H9 (cell line): ENCODE measurements around the gene NPBWR2. TPM values are rescaled to one million over a fixed set of nuclear protein-coding genes. Genes with fewer than 3 reads are reported as not detected.
A peak's percentile ranks its signal among the peaks of the same experiment; 100 is the strongest.

Experiments used
- DNase-seq: peaks from one replicate; pipeline ENCODE4 v3.0.0-alpha.2; 2017
- H2AFZ ChIP-seq: one replicate; pipeline ENCODE4 v1.6.1; 2013; ENCODE audit warnings: mild to moderate bottlenecking, low read length, control low read depth, moderate library complexity
- H2AK5ac ChIP-seq: 2 replicates; pipeline ENCODE4 v1.6.1; 2013; ENCODE audit warnings: low read length, control low read depth, mixed read lengths; ENCODE audit not compliant: insufficient read length
- H2BK120ac ChIP-seq: one replicate; pipeline ENCODE4 v1.6.1; 2013; ENCODE audit warnings: low read depth, mild to moderate bottlenecking, low read length, control low read depth, inconsistent platforms; ENCODE audit not compliant: poor library complexity, severe bottlenecking
- H2BK12ac ChIP-seq: 2 replicates; pipeline ENCODE4 v1.6.1; 2013; ENCODE audit warnings: low read length, control low read depth, mixed read lengths, low read depth; ENCODE audit not compliant: insufficient read length
- H2BK15ac ChIP-seq: 2 replicates; pipeline ENCODE4 v1.6.1; 2013; ENCODE audit warnings: low read depth, low read length, control low read depth
- H2BK20ac ChIP-seq: one replicate; pipeline ENCODE4 v1.6.1; 2013; ENCODE audit warnings: low read depth, mild to moderate bottlenecking, low read length, control low read depth, inconsistent platforms; ENCODE audit not compliant: poor library complexity, severe bottlenecking
- H2BK5ac ChIP-seq: 2 replicates; pipeline ENCODE4 v1.6.1; 2013; ENCODE audit warnings: low read length, control low read depth, mixed read lengths; ENCODE audit not compliant: insufficient read length
- H3K14ac ChIP-seq: 2 replicates; pipeline ENCODE4 v1.6.1; 2013; ENCODE audit warnings: low read length, control low read depth; ENCODE audit not compliant: insufficient read depth
- H3K18ac ChIP-seq: 2 replicates; pipeline ENCODE4 v1.6.1; 2013; ENCODE audit warnings: low read depth, mild to moderate bottlenecking, mixed read lengths, low read length, control low read depth; ENCODE audit not compliant: insufficient read length
- H3K23ac ChIP-seq: 2 replicates; pipeline ENCODE4 v1.6.1; 2013; ENCODE audit warnings: low read length, control low read depth, mixed read lengths, low read depth; ENCODE audit not compliant: insufficient read length
- H3K23me2 ChIP-seq: 2 replicates; pipeline ENCODE4 v1.6.1; 2013; ENCODE audit warnings: low read depth, mild to moderate bottlenecking, mixed read lengths, low read length, control low read depth; ENCODE audit not compliant: insufficient read length, poor library complexity, severe bottlenecking
- H3K27ac ChIP-seq: 2 replicates; pipeline ENCODE4 v1.5.1; 2013; ENCODE audit warnings: low read length, control low read depth, mixed read lengths, low read depth; ENCODE audit not compliant: insufficient read length
- H3K27me3 ChIP-seq: 2 replicates; pipeline ENCODE4 v1.6.1; 2013; ENCODE audit warnings: low read length, control low read depth, inconsistent platforms; ENCODE audit not compliant: insufficient read depth
- H3K4ac ChIP-seq: 2 replicates; pipeline ENCODE4 v1.6.1; 2013; ENCODE audit warnings: low read depth, mild to moderate bottlenecking, control low read depth, inconsistent platforms, low read length, moderate library complexity
- H3K4me1 ChIP-seq: 2 replicates; pipeline ENCODE4 v1.6.1; 2013; ENCODE audit warnings: low read length, control low read depth, inconsistent platforms; ENCODE audit not compliant: insufficient read depth
- H3K4me2 ChIP-seq: 2 replicates; pipeline ENCODE4 v1.6.1; 2013; ENCODE audit warnings: low read length, control low read depth, mixed read lengths; ENCODE audit not compliant: insufficient read length, insufficient read depth
- H3K56ac ChIP-seq: 2 replicates; pipeline ENCODE4 v1.6.1; 2013; ENCODE audit warnings: low read depth, mild to moderate bottlenecking, mixed read lengths, low read length, control low read depth; ENCODE audit not compliant: insufficient read length
- H3K79me1 ChIP-seq: 2 replicates; pipeline ENCODE4 v1.6.1; 2013; ENCODE audit warnings: low read depth, mild to moderate bottlenecking, moderate library complexity, low read length, control low read depth, inconsistent platforms; ENCODE audit not compliant: insufficient read depth, poor library complexity, severe bottlenecking
- H3K79me2 ChIP-seq: 2 replicates; pipeline ENCODE4 v1.6.1; 2013; ENCODE audit warnings: low read length, control low read depth, inconsistent platforms; ENCODE audit not compliant: insufficient read depth
- H3K9ac ChIP-seq: 2 replicates; pipeline ENCODE4 v1.6.1; 2013; ENCODE audit warnings: low read length, control low read depth, mixed read lengths; ENCODE audit not compliant: insufficient read length; ENCODE audit errors: extremely low read depth
- H3K9me3 ChIP-seq: one replicate; pipeline ENCODE4 v1.6.1; 2013; ENCODE audit warnings: low read depth, low read length, inconsistent platforms; ENCODE audit not compliant: control insufficient read depth
- H3T11ph ChIP-seq: one replicate; pipeline ENCODE4 v1.6.1; 2013; ENCODE audit warnings: mild to moderate bottlenecking, low read length, control low read depth, inconsistent platforms
- H4K20me1 ChIP-seq: one replicate; pipeline ENCODE4 v1.6.1; 2013; ENCODE audit not compliant: control insufficient read depth, insufficient read length, insufficient read depth
- H4K5ac ChIP-seq: 2 replicates; pipeline ENCODE4 v1.6.1; 2013; ENCODE audit warnings: low read depth, mild to moderate bottlenecking, mixed read lengths, low read length, control low read depth; ENCODE audit not compliant: insufficient read length
- H4K8ac ChIP-seq: replicated peaks from 2 replicates; pipeline ENCODE4 v1.6.1; 2013; ENCODE audit warnings: low read length, control low read depth, mixed read lengths, low read depth; ENCODE audit not compliant: insufficient read length
- H4K91ac ChIP-seq: 2 replicates; pipeline ENCODE4 v1.6.1; 2013; ENCODE audit warnings: low read depth, mild to moderate bottlenecking, moderate library complexity, mixed read lengths, low read length, control low read depth; ENCODE audit not compliant: insufficient read length
- H3K27ac Mint-ChIP-seq, 3 experiments: 2 replicates in 2 of 3; 3 replicates in 1 of 3; pipeline ENCODE4 v1.8.0; 2020 to 2021; ENCODE audit warnings: mixed read lengths in 3 of 3, mild to moderate bottlenecking in 1 of 3, moderate library complexity in 1 of 3
- H3K27me3 Mint-ChIP-seq: 2 replicates; pipeline ENCODE4 v1.8.0; 2021; ENCODE audit warnings: low read depth, mild to moderate bottlenecking, moderate library complexity, mixed read lengths
- H3K36me3 Mint-ChIP-seq, 3 experiments: 2 replicates in 2 of 3; 3 replicates in 1 of 3; pipeline ENCODE4 v1.8.0; 2020 to 2021; ENCODE audit warnings: low read depth in 3 of 3, mixed read lengths in 3 of 3; ENCODE audit not compliant: insufficient read depth in 1 of 3
- H3K4me1 Mint-ChIP-seq, 2 experiments: 2 replicates each; pipeline ENCODE4 v1.8.0; 2020; ENCODE audit warnings: mixed read lengths in 2 of 2
- H3K4me3 Mint-ChIP-seq, 2 experiments: 2 replicates in 1 of 2; 3 replicates in 1 of 2; pipeline ENCODE4 v1.8.0; 2020 to 2021; ENCODE audit warnings: mild to moderate bottlenecking in 2 of 2, mixed read lengths in 2 of 2, moderate library complexity in 1 of 2
- H3K9me3 Mint-ChIP-seq, 2 experiments: 2 replicates in 1 of 2; 3 replicates in 1 of 2; pipeline ENCODE4 v1.8.0; 2020; ENCODE audit warnings: mild to moderate bottlenecking in 2 of 2, mixed read lengths in 2 of 2, moderate library complexity in 1 of 2
- CTCF ChIP-seq: fragments of 200-600 bp; sonication (generic); conservative IDR thresholded peaks from 3 replicates; pipeline ENCODE4 v1.8.0; 2021; ENCODE audit warnings: antibody characterized with exemption, mild to moderate bottlenecking
- WGBS: extraction: QIAGEN DNeasy Blood & Tissue Kit; methylation state at CpG from one replicate; pipeline ENCODE4 v1.1.7; 2013; ENCODE audit warnings: missing lambda C conversion rate, low lambda C conversion rate, mixed read lengths; ENCODE audit not compliant: insufficient read length; ENCODE audit errors: extremely low coverage; 5-methylcytosine and 5-hydroxymethylcytosine counted together
- total RNA-seq: library from RNA; stranded (reverse); gene quantifications from 2 replicates; pipeline ENCODE4 v1.2.1, GENCODE V29; 2021

NPBWR2 gene
- total RNA-seq, 1 experiment from 2014 or later: not detected

GRCh38 chr20:64139199-64140060 lies 32.1 kb upstream of the NPBWR2 start:
- Histone ChIP-seq H3K56ac (no peak overlapping the region), H3K79me2 (no peaks in the 10 kb centered on the region), H4K8ac (no peak overlapping the region), H2BK120ac (no peak overlapping the region), H2AK5ac (no peak overlapping the region), H3K18ac (peak overlapping the region; percentile 35), H3K27ac (no peak overlapping the region), H3T11ph (no peak overlapping the region), H3K14ac (peak overlapping the region; percentile 31), H3K23me2 (no peaks in the 10 kb centered on the region), H3K4me2 (no peak overlapping the region), H3K9ac (no peak overlapping the region), H3K23ac (no peak overlapping the region), H2BK5ac (no peak overlapping the region), H3K4me1 (no peaks in the 10 kb centered on the region), H3K4ac (no peak overlapping the region), H3K9me3 (no peaks in the 10 kb centered on the region), H2BK15ac (no peak overlapping the region), H2AFZ (no peak overlapping the region), H2BK12ac (no peak overlapping the region), H4K20me1 (no peaks in the 10 kb centered on the region), H3K27me3 (no peaks in the 10 kb centered on the region), H2BK20ac (no peak overlapping the region), H4K5ac (no peak overlapping the region), H3K79me1 (no peaks in the 10 kb centered on the region), H4K91ac (no peak overlapping the region)
- no peak for DNase-seq
- no peak for TF ChIP-seq CTCF
- peaks cover 15 to 36% of the 10 kb centered on the region in 2 experiments for H3K4me1 Mint-ChIP-seq
- H3K4me3 Mint-ChIP-seq: no peak overlapping the region
- H3K36me3 Mint-ChIP-seq: peaks cover 0 to 5% (median 2%) of the 10 kb centered on the region in 3 experiments; a peak in 4 of 7 replicates
- WGBS: no CpG with 5 or more reads among the region's 21 CpGs
- peaks cover 7% of the 10 kb centered on the region in 2 experiments for H3K9me3 Mint-ChIP-seq
- H3K27me3 Mint-ChIP-seq: peaks cover 1% of the 10 kb centered on the region
- no peak overlapping the region; a peak in 1 of 7 replicates for H3K27ac Mint-ChIP-seq
